ENCODE measurements around the gene LDLRAP1.

DNA sequence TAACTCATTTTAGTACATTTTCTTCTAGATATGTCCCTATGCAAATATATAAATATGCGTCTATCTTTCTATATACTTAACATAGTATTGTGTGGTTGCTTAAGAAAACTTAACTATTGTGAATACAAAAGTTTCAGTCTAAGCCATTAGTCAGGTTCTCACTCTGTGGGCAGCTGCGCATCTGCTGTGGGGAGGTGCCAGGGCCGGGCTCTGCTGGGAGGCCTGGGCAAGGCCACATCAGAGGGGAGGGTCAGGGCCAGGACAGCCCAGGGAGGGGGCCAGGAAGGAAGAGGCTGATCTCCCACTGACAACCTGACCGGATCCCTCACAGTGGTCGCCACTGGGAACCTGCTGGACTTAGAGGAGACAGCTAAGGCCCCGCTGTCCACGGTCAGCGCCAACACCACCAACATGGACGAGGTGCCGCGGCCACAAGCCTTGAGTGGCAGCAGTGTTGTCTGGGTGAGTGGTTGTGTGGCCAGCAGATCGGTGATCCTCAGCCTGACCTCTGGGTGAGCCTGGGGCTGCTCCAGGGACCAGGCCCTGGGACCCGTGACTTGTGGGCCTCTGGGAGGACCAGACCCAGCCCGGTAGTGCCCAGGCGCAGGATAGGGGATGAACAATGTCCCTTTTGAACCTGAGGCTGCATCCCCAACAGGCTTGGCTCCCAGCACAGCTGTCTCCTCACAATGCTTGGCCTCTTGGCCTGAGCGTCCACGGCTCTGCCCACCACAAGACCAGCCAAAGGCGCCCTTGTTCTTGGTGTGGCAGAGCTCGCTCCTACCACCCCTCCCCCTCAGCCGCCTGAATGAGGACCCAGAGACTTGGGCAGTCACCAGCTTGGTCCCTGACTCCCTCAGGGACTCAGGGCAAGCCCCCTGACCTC is 20.2 kb downstream of the LDLRAP1 start:
- TF ChIP-seq, protein P1, sequence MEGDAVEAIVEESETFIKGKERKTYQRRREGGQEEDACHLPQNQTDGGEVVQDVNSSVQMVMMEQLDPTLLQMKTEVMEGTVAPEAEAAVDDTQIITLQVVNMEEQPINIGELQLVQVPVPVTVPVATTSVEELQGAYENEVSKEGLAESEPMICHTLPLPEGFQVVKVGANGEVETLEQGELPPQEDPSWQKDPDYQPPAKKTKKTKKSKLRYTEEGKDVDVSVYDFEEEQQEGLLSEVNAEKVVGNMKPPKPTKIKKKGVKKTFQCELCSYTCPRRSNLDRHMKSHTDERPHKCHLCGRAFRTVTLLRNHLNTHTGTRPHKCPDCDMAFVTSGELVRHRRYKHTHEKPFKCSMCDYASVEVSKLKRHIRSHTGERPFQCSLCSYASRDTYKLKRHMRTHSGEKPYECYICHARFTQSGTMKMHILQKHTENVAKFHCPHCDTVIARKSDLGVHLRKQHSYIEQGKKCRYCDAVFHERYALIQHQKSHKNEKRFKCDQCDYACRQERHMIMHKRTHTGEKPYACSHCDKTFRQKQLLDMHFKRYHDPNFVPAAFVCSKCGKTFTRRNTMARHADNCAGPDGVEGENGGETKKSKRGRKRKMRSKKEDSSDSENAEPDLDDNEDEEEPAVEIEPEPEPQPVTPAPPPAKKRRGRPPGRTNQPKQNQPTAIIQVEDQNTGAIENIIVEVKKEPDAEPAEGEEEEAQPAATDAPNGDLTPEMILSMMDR (IDR thresholded peaks at IDR 0.05; ENCODE audit: low read depth, low read length), result no peak
- TF ChIP-seq POLR2A (IDR thresholded peaks at IDR 0.05; ENCODE audit: extremely low read depth, insufficient read length) (no peak), MYC (IDR thresholded peaks at IDR 0.05; ENCODE audit: low read depth, low read length) (no peak)
- TF ChIP-seq, protein P2, sequence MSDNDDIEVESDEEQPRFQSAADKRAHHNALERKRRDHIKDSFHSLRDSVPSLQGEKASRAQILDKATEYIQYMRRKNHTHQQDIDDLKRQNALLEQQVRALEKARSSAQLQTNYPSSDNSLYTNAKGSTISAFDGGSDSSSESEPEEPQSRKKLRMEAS (IDR thresholded peaks at IDR 0.05; ENCODE audit: low read depth, low read length), result no peak

Measured in NB4 (cell line).